ENCODE results near the gene PRPH. TPM values are rescaled to one million over a fixed set of nuclear protein-coding genes. Genes with fewer than 3 reads are reported as not detected.
A peak's percentile ranks its signal among the peaks of the same experiment; 100 is the strongest.
"Not testable (repeated sequence)": the region's sequence is repeated elsewhere in the genome, so short reads cannot be mapped to it uniquely, and the experiment has no call there.

The PRPH gene
- total RNA-seq, 1 experiment from 2014 or later, result 1.4 TPM

DNA sequence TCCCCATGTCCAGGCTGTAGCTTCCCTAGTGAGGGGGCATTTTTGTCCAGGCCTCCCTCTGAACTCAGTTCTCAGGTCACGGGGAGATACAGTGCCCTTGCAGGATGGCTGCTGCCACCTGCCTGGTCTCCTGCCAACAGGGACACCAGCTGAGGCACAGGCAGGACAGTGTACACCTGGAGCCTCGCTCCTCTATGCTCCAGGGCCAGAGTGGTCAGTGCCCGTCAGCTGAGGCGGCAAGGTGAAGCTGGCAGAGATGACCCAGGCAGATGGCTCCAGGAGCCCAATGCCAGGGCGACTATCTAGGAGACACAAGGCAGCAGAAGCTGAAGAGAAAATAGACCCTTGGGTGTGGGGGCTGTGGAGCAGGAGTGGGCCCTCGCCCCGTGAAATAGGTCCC, 17.5 kb upstream of the PRPH start:
- Mint-ChIP-seq H3K4me1 (ENCODE audit: insufficient read depth, unreplicated experiment) (peaks cover 26% of the 10 kb centered on the region), H3K27me3 (ENCODE audit: insufficient read depth, unreplicated experiment) (no peaks in the 10 kb centered on the region), H3K27ac (ENCODE audit: low read depth, unreplicated experiment) (no peak overlapping the region), H3K9me3 (ENCODE audit: unreplicated experiment) (no peaks in the 10 kb centered on the region), H3K36me3 (ENCODE audit: insufficient read depth, unreplicated experiment) (peaks cover 32% of the 10 kb centered on the region), H3K4me3 (ENCODE audit: unreplicated experiment) (no peak overlapping the region)
- ChIA-PET POLR2A (interaction anchor here (1.1 to 2.1 kb wide), 5 partner anchors 8 to 55 kb away, joined by 3 to 10 read pairs (median 5); no protein-coding TSS in a partner anchor), CTCF (interaction anchor here (0.6 to 2.0 kb wide), 5 partner anchors 8 to 55 kb away, joined by 3 to 7 read pairs (median 3); no protein-coding TSS in a partner anchor)
- no peak for DNase-seq (ENCODE audit: unreplicated experiment)
- intact Hi-C loops (cut with micrococcal nuclease), result no loop called here
- TF ChIP-seq, protein P1, sequence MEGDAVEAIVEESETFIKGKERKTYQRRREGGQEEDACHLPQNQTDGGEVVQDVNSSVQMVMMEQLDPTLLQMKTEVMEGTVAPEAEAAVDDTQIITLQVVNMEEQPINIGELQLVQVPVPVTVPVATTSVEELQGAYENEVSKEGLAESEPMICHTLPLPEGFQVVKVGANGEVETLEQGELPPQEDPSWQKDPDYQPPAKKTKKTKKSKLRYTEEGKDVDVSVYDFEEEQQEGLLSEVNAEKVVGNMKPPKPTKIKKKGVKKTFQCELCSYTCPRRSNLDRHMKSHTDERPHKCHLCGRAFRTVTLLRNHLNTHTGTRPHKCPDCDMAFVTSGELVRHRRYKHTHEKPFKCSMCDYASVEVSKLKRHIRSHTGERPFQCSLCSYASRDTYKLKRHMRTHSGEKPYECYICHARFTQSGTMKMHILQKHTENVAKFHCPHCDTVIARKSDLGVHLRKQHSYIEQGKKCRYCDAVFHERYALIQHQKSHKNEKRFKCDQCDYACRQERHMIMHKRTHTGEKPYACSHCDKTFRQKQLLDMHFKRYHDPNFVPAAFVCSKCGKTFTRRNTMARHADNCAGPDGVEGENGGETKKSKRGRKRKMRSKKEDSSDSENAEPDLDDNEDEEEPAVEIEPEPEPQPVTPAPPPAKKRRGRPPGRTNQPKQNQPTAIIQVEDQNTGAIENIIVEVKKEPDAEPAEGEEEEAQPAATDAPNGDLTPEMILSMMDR (IDR thresholded peaks at IDR 0.05; ENCODE audit: unreplicated experiment), result no peak
- no TSS peak for BruUV-seq (replicated peaks)

DNA sequence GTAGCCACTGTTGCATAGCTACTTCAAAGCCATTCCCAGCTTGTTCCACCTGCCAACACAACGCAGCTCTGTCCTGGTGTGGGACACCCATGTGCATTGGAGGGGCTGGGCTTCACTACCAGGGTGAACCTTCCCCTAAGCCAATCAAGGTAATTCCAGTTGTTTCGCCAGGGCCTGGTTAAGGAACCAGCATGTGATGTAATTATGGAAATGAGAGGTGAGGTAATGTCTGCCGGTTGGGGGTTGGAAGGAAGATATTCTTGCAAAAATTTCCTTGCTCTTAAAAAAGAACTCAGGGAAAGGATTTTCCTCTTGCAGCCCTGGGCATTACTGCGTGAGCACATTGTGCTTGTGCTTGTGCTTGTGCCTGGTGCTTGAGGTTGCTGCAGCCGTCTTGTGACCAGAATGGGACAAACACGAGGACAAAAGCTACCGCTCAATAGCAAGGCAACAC, 15.2 kb upstream of the PRPH start:
- H3K27ac Mint-ChIP-seq (ENCODE audit: low read depth, unreplicated experiment), result no peak overlapping the region

DNA sequence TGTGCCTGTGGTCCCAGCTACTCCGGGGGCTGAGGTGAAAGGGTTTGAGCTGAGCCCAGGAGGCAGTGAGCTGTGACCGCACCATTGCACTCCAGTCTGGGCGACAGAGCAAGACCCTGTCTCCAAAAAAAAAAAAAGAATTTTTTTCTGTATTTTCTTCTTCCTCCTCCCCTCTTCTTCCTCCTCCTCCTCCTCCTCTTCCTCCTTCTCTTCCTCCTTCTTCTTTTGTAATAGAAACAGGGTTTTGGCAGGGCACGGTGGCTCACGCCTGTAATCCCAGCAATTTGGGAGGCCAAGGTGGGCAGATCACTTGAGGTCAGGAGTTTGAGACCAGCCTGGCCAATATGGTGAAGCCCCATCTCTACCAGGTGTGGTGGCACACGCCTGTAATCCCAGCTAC, 14.4 kb upstream of the PRPH start:
- intact Hi-C loops (cut with micrococcal nuclease), result loop anchor here (10.0 kb wide), 1 partner anchor 304 kb away; no protein-coding TSS in a partner anchor
- POLR2A ChIA-PET, result interaction anchor here (0.6 to 2.3 kb wide), 6 partner anchors 10 to 91 kb away, joined by 3 to 16 read pairs (median 4); partner anchors contain the start of genes TUBA1A and TUBA1C

More for the DNA sequence above, 15.2 kb upstream of the PRPH start:
- Mint-ChIP-seq H3K27me3 (ENCODE audit: insufficient read depth, unreplicated experiment) (no peaks in the 10 kb centered on the region), H3K4me3 (ENCODE audit: unreplicated experiment) (no peak overlapping the region), H3K36me3 (ENCODE audit: insufficient read depth, unreplicated experiment) (peaks cover 10% of the 10 kb centered on the region), H3K4me1 (ENCODE audit: insufficient read depth, unreplicated experiment) (peaks cover 22% of the 10 kb centered on the region), H3K9me3 (ENCODE audit: unreplicated experiment) (no peaks in the 10 kb centered on the region)
- TF ChIP-seq, protein P1 (IDR thresholded peaks at IDR 0.05; ENCODE audit: unreplicated experiment), result no peak
- ChIA-PET CTCF (interaction anchor here (0.6 to 1.2 kb wide), 3 partner anchors 9 to 63 kb away, joined by 3 to 5 read pairs (median 5); no protein-coding TSS in a partner anchor), POLR2A (interaction anchor here (0.8 to 2.3 kb wide), 4 partner anchors 11 to 1331 kb away, joined by 3 to 16 read pairs (median 7); partner anchors contain the start of gene TUBA1C)
- BruUV-seq (replicated peaks), result no TSS peak
- peak; percentile 25 for DNase-seq (ENCODE audit: unreplicated experiment)
- intact Hi-C loops (cut with micrococcal nuclease), result loop anchor here (10.0 kb wide), 1 partner anchor 305 kb away; no protein-coding TSS in a partner anchor

DNA sequence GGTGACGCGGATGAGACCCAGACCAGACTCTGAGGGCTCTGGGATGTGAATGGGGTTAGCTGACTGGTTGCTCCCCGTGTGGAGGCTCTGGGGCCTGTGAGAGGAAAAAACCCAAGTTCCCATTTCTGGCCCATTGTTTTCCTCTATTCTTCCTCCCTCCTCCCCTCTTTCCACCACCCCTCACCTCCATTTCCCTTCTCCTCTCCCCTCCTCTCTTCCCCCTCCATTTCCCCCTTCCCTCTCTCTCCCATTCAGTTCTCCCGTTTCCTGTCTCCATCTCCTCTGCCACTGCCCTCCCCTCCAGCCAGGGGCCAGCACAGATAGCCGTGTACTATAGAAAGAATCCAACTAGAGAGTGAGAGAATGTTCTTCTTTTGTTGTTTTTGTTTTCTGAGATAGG, 12.6 kb upstream of the PRPH start:
- H3K27me3 Mint-ChIP-seq (ENCODE audit: insufficient read depth, unreplicated experiment), result no peaks in the 10 kb centered on the region
- H3K9me3 Mint-ChIP-seq (ENCODE audit: unreplicated experiment), result no peaks in the 10 kb centered on the region
- ChIA-PET CTCF (interaction anchor here (0.7 to 1.7 kb wide), 4 partner anchors 60 to 76 kb away, joined by 3 to 14 read pairs (median 4); partner anchors contain the start of gene DNAJC22), POLR2A (interaction anchor here (0.6 kb wide), 2 partner anchors 18 to 50 kb away, joined by 3 read pairs; no protein-coding TSS in a partner anchor)
- no peak for DNase-seq (ENCODE audit: unreplicated experiment)
- TF ChIP-seq, protein P1 (IDR thresholded peaks at IDR 0.05; ENCODE audit: unreplicated experiment), result no peak
- H3K4me3 Mint-ChIP-seq (ENCODE audit: unreplicated experiment), result no peak overlapping the region
- BruUV-seq (replicated peaks), result no TSS peak
- peaks cover 12% of the 10 kb centered on the region for H3K4me1 Mint-ChIP-seq (ENCODE audit: insufficient read depth, unreplicated experiment)
- peaks cover 7% of the 10 kb centered on the region for H3K36me3 Mint-ChIP-seq (ENCODE audit: insufficient read depth, unreplicated experiment)
- intact Hi-C loops (cut with micrococcal nuclease), result loop anchor here (10.0 kb wide), 1 partner anchor 302 kb away; no protein-coding TSS in a partner anchor
- H3K27ac Mint-ChIP-seq (ENCODE audit: low read depth, unreplicated experiment), result no peak overlapping the region

More for the DNA sequence above, 14.4 kb upstream of the PRPH start:
- H3K4me3 Mint-ChIP-seq (ENCODE audit: unreplicated experiment); BruUV-seq (replicated peaks); H3K9me3 Mint-ChIP-seq (ENCODE audit: unreplicated experiment); CTCF ChIA-PET; DNase-seq (ENCODE audit: unreplicated experiment); H3K36me3 Mint-ChIP-seq (ENCODE audit: insufficient read depth, unreplicated experiment); H3K27me3 Mint-ChIP-seq (ENCODE audit: insufficient read depth, unreplicated experiment); H3K27ac Mint-ChIP-seq (ENCODE audit: low read depth, unreplicated experiment): not testable (repeated sequence)
- peaks cover 20% of the 10 kb centered on the region for H3K4me1 Mint-ChIP-seq (ENCODE audit: insufficient read depth, unreplicated experiment)

DNA sequence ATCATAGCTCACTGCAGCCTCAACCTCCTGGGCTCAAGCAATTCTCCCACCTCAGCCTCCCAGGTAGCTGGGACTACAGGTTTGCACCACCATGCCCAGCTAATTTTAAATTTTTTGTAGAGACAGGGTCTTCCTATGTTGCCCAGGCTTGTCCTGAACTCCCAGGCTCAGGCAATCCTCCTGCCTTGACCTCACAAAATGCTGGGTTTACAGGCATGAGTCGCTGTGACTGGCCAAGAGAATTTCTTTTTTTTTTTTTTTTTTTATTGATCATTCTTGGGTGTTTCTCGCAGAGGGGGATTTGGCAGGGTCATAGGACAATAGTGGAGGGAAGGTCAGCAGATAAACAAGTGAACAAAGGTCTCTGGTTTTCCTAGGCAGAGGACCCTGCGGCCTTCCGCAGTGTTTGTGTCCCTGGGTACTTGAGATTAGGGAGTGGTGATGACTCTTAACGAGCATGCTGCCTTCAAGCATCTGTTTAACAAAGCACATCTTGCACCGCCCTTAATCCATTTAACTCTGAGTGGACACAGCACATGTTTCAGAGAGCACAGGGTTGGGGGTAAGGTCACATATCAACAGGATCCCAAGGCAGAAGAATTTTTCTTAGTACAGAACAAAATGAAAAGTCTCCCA, 12.1 kb upstream of the PRPH start:
- H3K36me3 Mint-ChIP-seq (ENCODE audit: insufficient read depth, unreplicated experiment); H3K4me1 Mint-ChIP-seq (ENCODE audit: insufficient read depth, unreplicated experiment); H3K4me3 Mint-ChIP-seq (ENCODE audit: unreplicated experiment); DNase-seq (ENCODE audit: unreplicated experiment); H3K27me3 Mint-ChIP-seq (ENCODE audit: insufficient read depth, unreplicated experiment); H3K27ac Mint-ChIP-seq (ENCODE audit: low read depth, unreplicated experiment); BruUV-seq (replicated peaks); H3K9me3 Mint-ChIP-seq (ENCODE audit: unreplicated experiment): not testable (repeated sequence)
- intact Hi-C loops (cut with micrococcal nuclease), result loop anchor here (10.0 kb wide), 1 partner anchor 302 kb away; no protein-coding TSS in a partner anchor
- ChIA-PET CTCF (interaction anchor here (0.7 to 1.7 kb wide), 3 partner anchors 59 to 76 kb away, joined by 3 to 14 read pairs (median 5); no protein-coding TSS in a partner anchor), POLR2A (interaction anchor here (0.6 kb wide), 2 partner anchors 19 to 49 kb away, joined by 3 read pairs; no protein-coding TSS in a partner anchor)
